ENCODE data around the gene CDC5L. TPM values are rescaled to one million over a fixed set of nuclear protein-coding genes. Genes with fewer than 3 reads are reported as not detected.

Gene CDC5L
- total RNA-seq, 1 experiment from 2014 or later = 43.9 TPM

DNA sequence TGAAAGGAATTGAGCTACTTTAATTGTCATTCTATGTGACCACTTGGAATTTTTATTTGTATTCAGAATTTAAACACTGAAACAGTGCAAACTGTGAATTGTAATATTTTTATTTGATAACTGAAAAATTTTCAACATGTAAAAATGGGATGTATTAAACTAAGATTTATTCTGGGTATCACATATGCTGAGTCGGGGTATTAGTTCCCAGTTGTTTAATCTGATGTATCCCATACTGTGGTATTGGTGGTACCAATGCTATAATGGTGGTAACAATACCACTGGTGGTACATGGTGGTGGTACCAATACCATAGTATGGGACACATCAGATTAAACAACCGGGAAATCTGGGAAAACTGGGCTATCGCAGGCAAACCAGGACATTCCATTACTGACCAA, 79.4 kb downstream of the CDC5L start:
- Histone ChIP-seq H3K4me1 (ENCODE audit: insufficient read depth, low read length, poor library complexity, severe bottlenecking) (no peaks in the 10 kb centered on the region), H3K36me3 (ENCODE audit: insufficient read depth, low read length, poor library complexity, severe bottlenecking) (no peaks in the 10 kb centered on the region), H3K27ac (ENCODE audit: low read depth, low read length, poor library complexity, severe bottlenecking) (no peak overlapping the region), H3K27me3 (replicated peaks; ENCODE audit: insufficient read depth, low read depth, low read length, poor library complexity) (no peaks in the 10 kb centered on the region), H3K9me3 (ENCODE audit: low read depth, low read length, poor library complexity, severe bottlenecking) (no peaks in the 10 kb centered on the region), H3K4me3 (ENCODE audit: low read depth, low read length, poor library complexity, severe bottlenecking) (no peak overlapping the region)
- intact Hi-C loops (cut with micrococcal nuclease; ENCODE audit: unreplicated experiment) = no loop called here
- no TSS peak for BruUV-seq (replicated peaks)
- DNase-seq (ENCODE audit: low spot score) = no peak
- ChIA-PET CTCF (no interaction called here), POLR2A (ENCODE audit: low non-redundant PET) (no interaction called here)
- TF ChIP-seq, protein P1, sequence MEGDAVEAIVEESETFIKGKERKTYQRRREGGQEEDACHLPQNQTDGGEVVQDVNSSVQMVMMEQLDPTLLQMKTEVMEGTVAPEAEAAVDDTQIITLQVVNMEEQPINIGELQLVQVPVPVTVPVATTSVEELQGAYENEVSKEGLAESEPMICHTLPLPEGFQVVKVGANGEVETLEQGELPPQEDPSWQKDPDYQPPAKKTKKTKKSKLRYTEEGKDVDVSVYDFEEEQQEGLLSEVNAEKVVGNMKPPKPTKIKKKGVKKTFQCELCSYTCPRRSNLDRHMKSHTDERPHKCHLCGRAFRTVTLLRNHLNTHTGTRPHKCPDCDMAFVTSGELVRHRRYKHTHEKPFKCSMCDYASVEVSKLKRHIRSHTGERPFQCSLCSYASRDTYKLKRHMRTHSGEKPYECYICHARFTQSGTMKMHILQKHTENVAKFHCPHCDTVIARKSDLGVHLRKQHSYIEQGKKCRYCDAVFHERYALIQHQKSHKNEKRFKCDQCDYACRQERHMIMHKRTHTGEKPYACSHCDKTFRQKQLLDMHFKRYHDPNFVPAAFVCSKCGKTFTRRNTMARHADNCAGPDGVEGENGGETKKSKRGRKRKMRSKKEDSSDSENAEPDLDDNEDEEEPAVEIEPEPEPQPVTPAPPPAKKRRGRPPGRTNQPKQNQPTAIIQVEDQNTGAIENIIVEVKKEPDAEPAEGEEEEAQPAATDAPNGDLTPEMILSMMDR (conservative IDR thresholded peaks at IDR 0.05; ENCODE audit: low read depth, low read length) = no peak
- no peak for TF ChIP-seq EZH2 (IDR thresholded peaks at IDR 0.05; ENCODE audit: borderline replicate concordance, low read depth, low read length, poor library complexity, severe bottlenecking)

DNA sequence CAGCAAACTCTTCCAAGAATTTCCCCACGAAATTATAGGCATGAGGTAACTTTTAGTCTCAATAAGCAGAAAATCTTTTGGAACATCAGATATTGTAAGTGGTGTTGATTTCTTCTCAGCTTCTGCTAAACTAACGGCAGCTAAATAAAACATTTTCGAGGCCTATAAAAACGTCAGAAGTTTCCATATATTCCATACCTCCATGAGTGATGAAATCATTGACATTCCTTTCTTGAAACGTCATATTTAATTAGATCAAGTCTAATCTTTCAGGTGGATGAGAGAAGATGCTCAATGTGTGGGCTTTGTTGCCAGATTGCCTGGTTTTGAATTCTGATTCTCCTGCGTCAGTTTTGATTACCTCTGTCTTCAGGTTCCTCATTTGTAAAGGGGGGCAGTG, 81.3 kb downstream of the CDC5L start:
- no peaks in the 10 kb centered on the region for H3K27me3 ChIP-seq (replicated peaks; ENCODE audit: insufficient read depth, low read depth, low read length, poor library complexity)
- no peak for DNase-seq (ENCODE audit: low spot score)
- ChIA-PET POLR2A (ENCODE audit: low non-redundant PET) (no interaction called here), CTCF (no interaction called here)
- no peak overlapping the region for H3K27ac ChIP-seq (ENCODE audit: low read depth, low read length, poor library complexity, severe bottlenecking)
- H3K36me3 ChIP-seq (ENCODE audit: insufficient read depth, low read length, poor library complexity, severe bottlenecking) = no peaks in the 10 kb centered on the region
- BruUV-seq (replicated peaks) = no TSS peak
- no peak overlapping the region for H3K4me3 ChIP-seq (ENCODE audit: low read depth, low read length, poor library complexity, severe bottlenecking)
- no peaks in the 10 kb centered on the region for H3K4me1 ChIP-seq (ENCODE audit: insufficient read depth, low read length, poor library complexity, severe bottlenecking)
- TF ChIP-seq EZH2 (IDR thresholded peaks at IDR 0.05; ENCODE audit: borderline replicate concordance, low read depth, low read length, poor library complexity, severe bottlenecking) = no peak
- TF ChIP-seq, protein P1 (conservative IDR thresholded peaks at IDR 0.05; ENCODE audit: low read depth, low read length) = no peak
- no peaks in the 10 kb centered on the region for H3K9me3 ChIP-seq (ENCODE audit: low read depth, low read length, poor library complexity, severe bottlenecking)
- intact Hi-C loops (cut with micrococcal nuclease; ENCODE audit: unreplicated experiment) = no loop called here

DNA sequence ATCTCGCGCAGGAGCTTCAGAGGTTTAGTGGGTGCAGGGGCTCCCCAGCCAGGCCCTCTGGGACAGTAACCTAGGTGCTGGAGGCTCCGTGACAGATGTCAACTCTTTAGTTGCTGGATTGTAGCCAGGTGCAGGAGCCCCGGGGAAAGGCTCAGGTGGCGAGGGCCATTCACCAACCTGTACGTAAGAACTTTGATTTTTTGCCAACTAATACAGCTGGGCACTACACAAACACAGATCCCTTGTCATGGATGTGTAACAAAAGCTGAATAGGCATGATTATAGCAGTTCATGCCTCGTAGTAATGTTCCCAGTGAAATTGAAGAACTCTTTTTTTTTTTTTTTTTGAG, 82.6 kb downstream of the CDC5L start:
- no peak overlapping the region for H3K27ac ChIP-seq (ENCODE audit: low read depth, low read length, poor library complexity, severe bottlenecking)
- intact Hi-C loops (cut with micrococcal nuclease; ENCODE audit: unreplicated experiment) = loop anchor here (10.0 kb wide), 1 partner anchor 1245 kb away; no protein-coding TSS in a partner anchor

DNA sequence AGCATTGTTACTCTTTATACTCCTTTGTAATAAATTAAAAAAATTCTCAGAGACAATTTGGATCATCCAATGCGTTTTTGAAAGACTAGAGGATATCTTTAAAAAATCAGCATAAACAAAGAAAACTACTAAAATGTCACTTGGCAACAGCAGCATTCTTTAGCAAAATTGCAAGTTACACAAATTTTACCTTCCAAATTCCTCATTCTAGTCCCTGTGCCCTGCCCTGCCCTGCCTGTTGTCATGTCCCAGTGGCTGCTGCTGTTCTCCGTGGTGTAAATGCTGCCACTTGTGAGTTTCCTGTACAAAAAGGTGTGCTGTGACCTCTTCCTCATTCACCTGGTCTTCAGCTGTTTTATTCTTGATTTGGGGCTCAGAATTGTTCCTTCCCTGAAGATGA, 83.2 kb downstream of the CDC5L start:
- CTCF ChIA-PET = interaction anchor here (1.4 kb wide), 1 partner anchor 10 kb away, joined by 3 read pairs; no protein-coding TSS in a partner anchor
- intact Hi-C loops (cut with micrococcal nuclease; ENCODE audit: unreplicated experiment) = loop anchor here (10.0 kb wide), 1 partner anchor 1244 kb away; no protein-coding TSS in a partner anchor
- H3K27me3 ChIP-seq (replicated peaks; ENCODE audit: insufficient read depth, low read depth, low read length, poor library complexity) = no peaks in the 10 kb centered on the region

More for the DNA sequence above, 82.6 kb downstream of the CDC5L start:
- Histone ChIP-seq H3K36me3 (ENCODE audit: insufficient read depth, low read length, poor library complexity, severe bottlenecking) (no peaks in the 10 kb centered on the region), H3K27me3 (replicated peaks; ENCODE audit: insufficient read depth, low read depth, low read length, poor library complexity) (no peaks in the 10 kb centered on the region), H3K4me1 (ENCODE audit: insufficient read depth, low read length, poor library complexity, severe bottlenecking) (no peaks in the 10 kb centered on the region), H3K4me3 (ENCODE audit: low read depth, low read length, poor library complexity, severe bottlenecking) (no peak overlapping the region), H3K9me3 (ENCODE audit: low read depth, low read length, poor library complexity, severe bottlenecking) (no peaks in the 10 kb centered on the region)
- POLR2A ChIA-PET (ENCODE audit: low non-redundant PET) = no interaction called here
- BruUV-seq (replicated peaks) = no TSS peak
- TF ChIP-seq EZH2 (IDR thresholded peaks at IDR 0.05; ENCODE audit: borderline replicate concordance, low read depth, low read length, poor library complexity, severe bottlenecking) = no peak
- CTCF ChIA-PET = interaction anchor here (1.0 to 1.4 kb wide), 4 partner anchors 9 to 92 kb away, joined by 3 to 10 read pairs (median 3); no protein-coding TSS in a partner anchor
- no peak for DNase-seq (ENCODE audit: low spot score)

More for the DNA sequence above, 83.2 kb downstream of the CDC5L start:
- TF ChIP-seq EZH2 (IDR thresholded peaks at IDR 0.05; ENCODE audit: borderline replicate concordance, low read depth, low read length, poor library complexity, severe bottlenecking) = no peak
- TF ChIP-seq, protein P1 (conservative IDR thresholded peaks at IDR 0.05; ENCODE audit: low read depth, low read length) = no peak
- BruUV-seq (replicated peaks) = no TSS peak
- H3K4me1 ChIP-seq (ENCODE audit: insufficient read depth, low read length, poor library complexity, severe bottlenecking) = no peaks in the 10 kb centered on the region
- H3K9me3 ChIP-seq (ENCODE audit: low read depth, low read length, poor library complexity, severe bottlenecking) = no peaks in the 10 kb centered on the region
- POLR2A ChIA-PET (ENCODE audit: low non-redundant PET) = interaction anchor here (0.6 kb wide), 1 partner anchor 1471 kb away, joined by 4 read pairs; no protein-coding TSS in a partner anchor
- no peak overlapping the region for H3K4me3 ChIP-seq (ENCODE audit: low read depth, low read length, poor library complexity, severe bottlenecking)
- H3K27ac ChIP-seq (ENCODE audit: low read depth, low read length, poor library complexity, severe bottlenecking) = no peak overlapping the region
- DNase-seq (ENCODE audit: low spot score) = no peak
- no peaks in the 10 kb centered on the region for H3K36me3 ChIP-seq (ENCODE audit: insufficient read depth, low read length, poor library complexity, severe bottlenecking)

Measured in A673 (cell line).